ENCODE results near the gene KRT20.

DNA sequence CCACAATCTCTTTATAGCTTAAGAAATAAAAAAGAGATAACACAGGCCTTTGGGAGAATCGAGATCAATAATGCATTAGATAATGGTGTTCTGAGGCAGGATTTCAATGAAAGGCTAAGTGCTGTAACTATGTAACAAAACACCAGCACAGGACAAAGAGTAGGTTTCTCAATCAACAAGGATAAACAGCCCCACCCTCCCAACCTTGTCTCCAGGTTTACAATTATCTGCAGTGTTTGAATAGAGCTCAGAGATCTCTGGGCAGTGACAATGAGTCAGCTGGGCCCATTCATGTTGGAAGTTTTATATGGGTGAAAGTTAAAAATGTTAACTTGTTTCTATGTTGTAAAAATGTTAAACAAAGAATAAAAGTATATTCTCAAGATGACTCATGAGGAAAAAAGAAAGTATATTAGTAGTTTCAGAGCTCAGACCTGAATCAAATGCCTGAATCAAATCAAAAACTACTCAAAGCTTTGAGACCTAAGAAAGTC, 17.0 kb upstream of the KRT20 start:
- TF ChIP-seq RNF2 (IDR thresholded peaks at IDR 0.05; ENCODE audit: borderline replicate concordance, low read depth) (no peak), RCOR1 (IDR thresholded peaks at IDR 0.05; ENCODE audit: low read depth, low read length) (no peak), EHF (CRISPR knock-in tag; IDR thresholded peaks at IDR 0.05) (no peak), ZFP36 (IDR thresholded peaks at IDR 0.05; ENCODE audit: borderline replicate concordance, partially characterized antibody) (no peak), POLR2AphosphoS2 (conservative IDR thresholded peaks at IDR 0.05; ENCODE audit: low read length) (no peak)
- TF ChIP-seq, protein P1, sequence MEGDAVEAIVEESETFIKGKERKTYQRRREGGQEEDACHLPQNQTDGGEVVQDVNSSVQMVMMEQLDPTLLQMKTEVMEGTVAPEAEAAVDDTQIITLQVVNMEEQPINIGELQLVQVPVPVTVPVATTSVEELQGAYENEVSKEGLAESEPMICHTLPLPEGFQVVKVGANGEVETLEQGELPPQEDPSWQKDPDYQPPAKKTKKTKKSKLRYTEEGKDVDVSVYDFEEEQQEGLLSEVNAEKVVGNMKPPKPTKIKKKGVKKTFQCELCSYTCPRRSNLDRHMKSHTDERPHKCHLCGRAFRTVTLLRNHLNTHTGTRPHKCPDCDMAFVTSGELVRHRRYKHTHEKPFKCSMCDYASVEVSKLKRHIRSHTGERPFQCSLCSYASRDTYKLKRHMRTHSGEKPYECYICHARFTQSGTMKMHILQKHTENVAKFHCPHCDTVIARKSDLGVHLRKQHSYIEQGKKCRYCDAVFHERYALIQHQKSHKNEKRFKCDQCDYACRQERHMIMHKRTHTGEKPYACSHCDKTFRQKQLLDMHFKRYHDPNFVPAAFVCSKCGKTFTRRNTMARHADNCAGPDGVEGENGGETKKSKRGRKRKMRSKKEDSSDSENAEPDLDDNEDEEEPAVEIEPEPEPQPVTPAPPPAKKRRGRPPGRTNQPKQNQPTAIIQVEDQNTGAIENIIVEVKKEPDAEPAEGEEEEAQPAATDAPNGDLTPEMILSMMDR (IDR thresholded peaks at IDR 0.05), result no peak
